IPS-18c (cell line): ENCODE data around the gene TYMS.
"Not testable (repeated sequence)": the region's sequence is repeated elsewhere in the genome, so short reads cannot be mapped to it uniquely, and the experiment has no call there.

Source experiments
- H3K4me3 ChIP-seq: 2 replicates; pipeline ENCODE4 v1.7.0; 2013; ENCODE audit warnings: low read depth, mild to moderate bottlenecking, low read length, moderate library complexity; ENCODE audit not compliant: insufficient read depth
- H3K9me3 ChIP-seq: one replicate; pipeline ENCODE4 v1.6.1; 2013; ENCODE audit warnings: mild to moderate bottlenecking, low read length, moderate library complexity; ENCODE audit not compliant: control insufficient read depth, insufficient read depth

The TYMS gene

DNA sequence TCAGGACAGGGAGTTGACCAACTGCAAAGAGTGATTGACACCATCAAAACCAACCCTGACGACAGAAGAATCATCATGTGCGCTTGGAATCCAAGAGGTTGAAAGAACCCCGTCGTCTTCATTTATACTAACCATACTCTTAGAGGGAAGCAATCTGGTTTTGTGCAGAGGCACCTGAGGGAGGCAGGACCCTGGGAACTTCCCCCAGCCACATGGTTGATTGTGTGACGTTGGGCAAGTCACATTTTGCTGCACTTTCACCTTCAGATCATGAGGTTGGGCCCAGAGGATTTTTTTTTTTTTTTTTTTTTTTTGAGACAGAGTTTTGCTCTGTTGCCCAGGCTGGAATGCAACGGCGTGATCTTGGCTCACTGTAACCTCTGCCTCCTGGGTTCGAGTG lies 11.6 kb downstream of the TYMS start:
- Histone ChIP-seq H3K4me3 (no peak overlapping the region), H3K9me3 (peaks cover 2% of the 10 kb centered on the region)

DNA sequence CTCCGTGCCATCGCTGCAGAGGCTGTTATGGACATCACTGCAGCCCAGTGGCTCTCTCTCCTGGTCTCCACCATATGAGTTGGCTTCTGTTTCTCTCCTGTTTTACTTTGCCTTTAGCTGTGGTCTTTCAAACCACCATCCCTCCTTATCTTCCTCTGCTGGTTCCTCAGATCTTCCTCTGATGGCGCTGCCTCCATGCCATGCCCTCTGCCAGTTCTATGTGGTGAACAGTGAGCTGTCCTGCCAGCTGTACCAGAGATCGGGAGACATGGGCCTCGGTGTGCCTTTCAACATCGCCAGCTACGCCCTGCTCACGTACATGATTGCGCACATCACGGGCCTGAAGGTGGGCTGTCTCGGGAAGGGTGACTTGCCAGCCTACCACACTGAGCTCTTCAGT lies 13.1 kb downstream of the TYMS start:
- peaks cover 2% of the 10 kb centered on the region for H3K9me3 ChIP-seq
- H3K4me3 ChIP-seq: no peak overlapping the region

DNA sequence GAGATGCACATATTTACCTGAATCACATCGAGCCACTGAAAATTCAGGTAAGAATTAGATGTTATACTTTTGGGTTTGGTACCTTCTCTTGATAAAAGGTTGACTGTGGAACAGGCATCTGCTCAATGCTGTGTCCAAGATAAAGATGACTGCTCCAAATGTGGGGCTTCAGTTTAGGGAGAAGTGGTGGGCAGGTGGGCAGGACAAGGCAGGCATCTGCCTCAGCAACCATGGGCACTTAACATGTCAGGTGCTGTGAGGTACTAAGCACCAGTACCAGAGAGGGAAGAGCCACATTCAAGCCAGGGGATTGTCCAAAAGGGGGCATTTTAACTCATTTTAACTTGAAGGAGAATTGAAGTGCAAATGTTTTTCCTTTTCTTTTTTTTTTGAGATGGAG lies 14.0 kb downstream of the TYMS start:
- H3K9me3 ChIP-seq: peaks cover 2% of the 10 kb centered on the region
- no peak overlapping the region for H3K4me3 ChIP-seq

- H3K9me3 ChIP-seq: no peaks in the 10 kb centered on the region
- H3K4me3 ChIP-seq: no peak overlapping the region
Observed at GRCh38 chr18:673317-673716, 15.9 kb downstream of the TYMS start.

- no peaks in the 10 kb centered on the region for H3K9me3 ChIP-seq
Observed at GRCh38 chr18:673769-674168, 16.3 kb downstream of the TYMS start.

GRCh38 chr18:675307-675706 lies 17.9 kb downstream of the TYMS start:
- no peak overlapping the region for H3K4me3 ChIP-seq
- H3K9me3 ChIP-seq: peaks cover 2% of the 10 kb centered on the region

More at GRCh38 chr18:673769-674168, 16.3 kb downstream of the TYMS start:
- no peak overlapping the region for H3K4me3 ChIP-seq

DNA sequence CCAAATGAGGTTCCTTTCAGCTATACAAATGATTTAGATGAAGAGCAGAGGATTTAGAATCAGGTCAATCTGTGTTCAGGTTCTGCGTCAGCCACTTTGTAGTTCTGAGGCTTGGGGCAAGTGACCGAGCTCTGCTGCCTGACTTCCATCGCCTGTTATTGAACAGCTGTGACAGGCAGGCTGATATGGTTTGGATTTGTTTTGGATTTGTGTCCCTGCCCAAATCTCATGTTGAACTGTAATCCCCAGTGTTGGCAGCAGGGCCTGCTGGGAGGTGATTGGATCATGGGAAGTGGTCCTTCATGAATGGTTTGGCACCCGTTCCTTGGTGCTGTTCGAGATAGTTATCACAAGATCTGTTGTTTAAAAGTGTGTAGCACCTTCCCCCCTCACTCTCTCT lies 18.6 kb downstream of the TYMS start:
- H3K4me3 ChIP-seq: no peak overlapping the region
- H3K9me3 ChIP-seq: peaks cover 2% of the 10 kb centered on the region

DNA sequence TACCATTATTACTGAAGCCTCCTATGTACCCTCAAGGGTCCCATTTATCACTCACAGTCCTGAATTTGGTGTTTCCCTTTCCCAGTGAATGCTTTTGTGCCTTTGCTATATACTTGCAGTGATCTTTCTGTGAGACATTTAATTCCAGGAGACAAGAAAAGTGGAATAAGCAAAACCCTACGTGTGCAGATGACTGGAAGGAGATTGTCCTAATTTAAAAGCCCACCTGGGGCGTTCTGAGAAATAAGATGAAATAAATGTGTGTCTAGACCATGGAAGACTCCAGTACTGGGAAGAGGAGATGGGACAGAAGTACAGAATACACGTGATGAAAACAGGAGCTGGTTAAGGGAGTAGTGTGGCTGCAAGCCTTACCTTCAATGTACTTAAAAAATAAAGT lies 19.3 kb downstream of the TYMS start:
- H3K9me3 ChIP-seq: peaks cover 2% of the 10 kb centered on the region

GRCh38 chr18:677145-677544 lies 19.7 kb downstream of the TYMS start:
- peaks cover 2% of the 10 kb centered on the region for H3K9me3 ChIP-seq
- no peak overlapping the region for H3K4me3 ChIP-seq

More for the DNA sequence above, 19.3 kb downstream of the TYMS start:
- no peak overlapping the region for H3K4me3 ChIP-seq

DNA sequence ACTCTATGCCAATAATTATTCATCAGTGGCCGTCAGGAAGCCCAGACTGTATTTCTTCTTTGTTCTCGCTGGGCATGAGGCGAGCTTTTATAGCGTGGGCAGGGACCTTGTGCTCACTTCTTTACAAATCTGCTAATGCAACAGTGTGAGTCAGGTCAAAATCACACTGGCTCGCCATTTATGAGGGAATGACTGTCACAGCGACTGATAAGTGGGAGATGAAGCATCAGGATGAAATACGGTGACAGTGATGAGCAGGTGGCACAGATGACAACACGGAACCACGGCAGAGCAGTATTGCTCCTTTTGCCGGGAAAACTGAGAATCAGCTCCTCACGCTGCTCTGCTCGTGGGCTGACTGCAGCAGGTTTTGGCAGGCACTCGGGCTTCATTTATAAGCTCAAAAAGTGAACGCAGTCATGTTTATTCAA lies 20.5 kb downstream of the TYMS start:
- peaks cover 2% of the 10 kb centered on the region for H3K9me3 ChIP-seq
- H3K4me3 ChIP-seq: no peak overlapping the region

- no peak overlapping the region for H3K4me3 ChIP-seq
- H3K9me3 ChIP-seq: peaks cover 2% of the 10 kb centered on the region
Observed at GRCh38 chr18:678482-679182, 21.2 kb downstream of the TYMS start.

DNA sequence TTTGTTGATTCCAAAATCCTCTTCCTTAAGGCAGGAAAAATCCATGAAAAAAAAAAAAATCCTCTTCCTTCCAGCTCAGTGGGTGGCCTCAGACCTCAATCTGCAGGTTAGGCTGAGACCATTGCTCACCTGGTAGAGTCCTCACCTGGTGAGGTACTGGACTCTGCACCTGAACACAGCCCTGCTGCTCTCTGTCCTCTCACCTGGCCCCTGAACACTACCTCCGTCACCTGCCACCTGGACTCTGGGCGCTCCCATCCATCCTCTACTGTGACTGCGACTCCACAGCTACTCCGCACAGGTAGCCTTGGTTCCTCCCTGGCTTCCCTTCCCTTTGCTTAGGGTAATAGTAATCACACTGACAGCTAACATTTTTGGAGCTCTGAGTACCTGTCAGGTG lies 22.1 kb downstream of the TYMS start:
- H3K4me3 ChIP-seq: no peak overlapping the region
- H3K9me3 ChIP-seq: peaks cover 2% of the 10 kb centered on the region

GRCh38 chr18:680392-680791 lies 22.9 kb downstream of the TYMS start:
- Histone ChIP-seq H3K9me3 (peaks cover 2% of the 10 kb centered on the region), H3K4me3 (no peak overlapping the region)

GRCh38 chr18:681985-682384 lies 24.5 kb downstream of the TYMS start:
- Histone ChIP-seq H3K4me3 (no peak overlapping the region), H3K9me3 (peaks cover 2% of the 10 kb centered on the region)

DNA sequence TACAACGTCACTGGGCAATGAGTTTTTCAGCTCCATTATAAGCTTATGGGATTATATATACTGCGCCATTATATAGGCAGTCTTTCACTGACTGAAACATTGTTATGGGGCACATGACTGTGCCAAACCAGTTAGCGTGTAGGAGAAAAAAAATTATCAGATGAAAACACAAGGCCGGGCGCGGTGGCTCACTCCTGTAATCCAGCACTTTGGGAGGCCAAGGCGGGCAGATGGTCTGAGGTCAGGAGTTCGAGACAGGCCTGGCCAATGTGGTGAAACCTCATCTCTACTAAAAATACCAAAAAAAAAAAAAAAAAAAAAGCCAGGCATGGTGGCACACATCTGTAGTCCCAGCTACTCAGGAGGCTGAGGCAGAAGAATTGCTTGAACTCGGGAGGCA lies 25.0 kb downstream of the TYMS start:
- H3K9me3 ChIP-seq, H3K4me3 ChIP-seq: not testable (repeated sequence)

DNA sequence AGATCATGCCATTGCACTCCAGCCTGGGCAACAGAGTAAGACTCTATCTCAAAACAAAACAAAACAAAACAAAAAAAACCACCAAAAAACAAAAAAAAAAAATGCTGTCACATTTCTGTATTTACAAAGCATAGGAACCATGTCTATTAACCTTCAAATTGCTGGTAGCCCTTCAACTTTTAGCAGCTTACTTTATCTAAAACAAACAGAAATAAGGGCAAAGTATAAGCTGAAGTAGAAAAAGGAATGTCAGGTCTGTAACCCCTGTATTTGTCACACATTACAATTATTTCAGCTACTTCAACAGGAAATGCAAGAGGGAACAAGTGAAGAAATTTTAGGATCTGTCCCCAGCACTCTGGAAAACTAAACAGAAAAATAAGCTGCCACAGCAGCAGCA lies 25.4 kb downstream of the TYMS start:
- Histone ChIP-seq H3K4me3 (no peak overlapping the region), H3K9me3 (peaks cover 2% of the 10 kb centered on the region)

- H3K4me3 ChIP-seq: no peak overlapping the region
Observed at GRCh38 chr18:683531-683930, 26.1 kb downstream of the TYMS start.

DNA sequence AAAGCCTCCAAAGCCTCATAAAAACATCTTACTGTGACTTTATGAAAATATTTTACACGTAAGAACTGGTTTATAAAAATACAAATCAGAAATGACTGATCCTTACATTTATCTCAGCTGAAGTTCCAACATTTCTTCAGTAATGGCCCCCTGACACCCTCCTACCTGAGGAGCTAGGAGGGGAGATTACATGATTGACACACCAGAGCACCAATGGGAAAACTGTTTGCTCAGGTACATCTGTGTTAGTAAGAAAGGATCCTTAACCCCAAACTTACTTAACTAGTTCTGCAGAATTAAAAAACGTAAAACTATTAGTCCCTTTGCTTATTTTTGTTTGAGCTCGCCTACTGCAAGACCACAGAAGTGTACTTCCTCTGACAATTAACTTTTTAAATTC lies 28.0 kb downstream of the TYMS start:
- no peak overlapping the region for H3K4me3 ChIP-seq
- no peaks in the 10 kb centered on the region for H3K9me3 ChIP-seq

More at GRCh38 chr18:683531-683930, 26.1 kb downstream of the TYMS start:
- H3K9me3 ChIP-seq: peaks cover 2% of the 10 kb centered on the region
